HFF-Myc (cell line): ENCODE results near the gene BSX.

ENCODE experiments used
- DNase-seq: peaks from one replicate; pipeline ENCODE4 v3.0.0-alpha.2; 2011; ENCODE audit warnings: low read depth; ENCODE audit errors: extremely low read depth
- H3K4me3 ChIP-seq: replicated peaks from 2 replicates; pipeline ENCODE4 v1.5.1; 2011; ENCODE audit warnings: low read depth, mild to moderate bottlenecking, control low read depth, low read length
- TF ChIP-seq, protein P1 (sequence below): IDR thresholded peaks from 2 replicates; pipeline ENCODE4 v1.5.1; 2012; ENCODE audit warnings: mild to moderate bottlenecking, low read depth, low read length, control low read depth; ENCODE audit errors: missing control alignments

Gene BSX

DNA sequence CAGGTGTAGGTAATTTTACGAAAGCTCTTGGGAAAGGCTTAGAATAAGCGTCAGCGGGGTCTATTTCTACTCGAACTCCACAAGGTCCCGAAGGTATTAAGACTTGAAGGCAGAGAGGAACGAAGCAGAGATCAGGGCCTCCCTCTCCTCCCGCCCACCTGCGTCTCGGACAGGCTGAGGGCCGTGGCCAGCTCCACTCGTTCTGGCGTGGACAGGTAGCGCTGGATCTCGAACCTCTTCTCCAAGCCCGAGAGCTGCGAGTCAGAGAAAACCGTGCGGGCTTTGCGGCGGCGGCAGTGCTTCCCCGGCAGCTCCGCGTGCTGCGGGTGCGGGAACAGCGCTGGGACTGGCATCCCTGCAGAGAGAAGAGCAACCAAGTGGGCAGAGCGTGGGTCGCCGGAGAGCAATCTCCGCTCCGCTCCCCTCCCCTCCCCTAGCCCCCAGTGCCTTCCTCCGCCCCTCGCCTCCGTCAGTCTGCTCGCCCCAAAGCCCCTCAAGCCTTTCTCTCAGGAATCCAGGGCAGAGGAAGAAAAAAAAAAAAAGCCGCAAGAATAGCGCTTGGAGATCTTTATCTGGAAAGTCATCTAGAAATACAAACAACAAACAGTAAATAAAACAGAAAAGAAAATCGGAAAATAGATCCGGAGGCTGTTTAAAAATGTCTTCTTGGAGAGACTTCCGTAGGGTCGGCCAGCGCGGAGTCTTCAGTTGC lies 2.4 kb downstream of the BSX start:
- TF ChIP-seq, protein P1, sequence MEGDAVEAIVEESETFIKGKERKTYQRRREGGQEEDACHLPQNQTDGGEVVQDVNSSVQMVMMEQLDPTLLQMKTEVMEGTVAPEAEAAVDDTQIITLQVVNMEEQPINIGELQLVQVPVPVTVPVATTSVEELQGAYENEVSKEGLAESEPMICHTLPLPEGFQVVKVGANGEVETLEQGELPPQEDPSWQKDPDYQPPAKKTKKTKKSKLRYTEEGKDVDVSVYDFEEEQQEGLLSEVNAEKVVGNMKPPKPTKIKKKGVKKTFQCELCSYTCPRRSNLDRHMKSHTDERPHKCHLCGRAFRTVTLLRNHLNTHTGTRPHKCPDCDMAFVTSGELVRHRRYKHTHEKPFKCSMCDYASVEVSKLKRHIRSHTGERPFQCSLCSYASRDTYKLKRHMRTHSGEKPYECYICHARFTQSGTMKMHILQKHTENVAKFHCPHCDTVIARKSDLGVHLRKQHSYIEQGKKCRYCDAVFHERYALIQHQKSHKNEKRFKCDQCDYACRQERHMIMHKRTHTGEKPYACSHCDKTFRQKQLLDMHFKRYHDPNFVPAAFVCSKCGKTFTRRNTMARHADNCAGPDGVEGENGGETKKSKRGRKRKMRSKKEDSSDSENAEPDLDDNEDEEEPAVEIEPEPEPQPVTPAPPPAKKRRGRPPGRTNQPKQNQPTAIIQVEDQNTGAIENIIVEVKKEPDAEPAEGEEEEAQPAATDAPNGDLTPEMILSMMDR = no peak
- no peak for DNase-seq
- no peak overlapping the region for H3K4me3 ChIP-seq

- DNase-seq = no peak
- no peak overlapping the region for H3K4me3 ChIP-seq
- TF ChIP-seq, protein P1 = no peak
Measured at GRCh38 chr11:122978299-122978620, 3.4 kb downstream of the BSX start.

DNA sequence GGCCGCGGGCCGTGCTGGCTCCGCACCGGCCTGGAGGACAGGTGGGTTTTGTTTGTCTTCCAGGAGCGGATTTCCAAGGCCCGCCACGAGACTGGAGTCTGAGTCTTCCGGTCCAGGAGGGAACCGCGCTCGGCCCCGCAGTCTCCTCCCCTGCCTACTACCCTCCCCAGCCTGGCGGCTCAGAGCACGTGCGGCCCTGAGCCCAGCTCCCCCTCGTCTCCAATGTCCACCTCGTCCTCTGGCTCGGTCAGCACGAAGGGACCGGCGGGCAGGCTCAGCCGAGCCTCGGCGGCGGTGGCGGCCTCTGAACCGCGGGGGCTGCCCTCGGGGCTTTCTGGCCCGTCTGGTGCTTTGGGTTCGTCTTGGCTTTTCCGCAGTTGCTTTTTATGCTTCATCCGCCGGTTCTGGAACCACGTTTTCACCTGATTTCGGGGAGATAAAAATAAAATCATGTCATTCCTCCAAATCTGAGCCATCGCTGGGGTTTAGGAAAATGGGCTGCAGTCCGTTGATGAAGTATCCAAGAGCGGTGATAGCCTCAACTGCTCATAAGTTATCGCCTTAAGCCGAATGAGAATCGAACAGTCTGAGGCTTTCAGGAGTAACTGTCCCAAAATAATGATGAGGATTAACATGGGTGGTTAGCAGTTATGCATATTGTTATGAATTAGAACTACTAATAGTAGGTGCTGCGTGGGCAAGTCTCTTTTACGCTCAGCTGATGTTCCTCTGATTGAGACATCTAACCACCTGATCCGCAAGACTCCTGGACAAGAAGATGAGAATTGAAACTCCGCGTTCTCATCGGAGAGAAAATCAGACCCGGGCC lies 4.0 kb downstream of the BSX start:
- H3K4me3 ChIP-seq = no peak overlapping the region
- TF ChIP-seq, protein P1 = no peak
- no peak for DNase-seq

GRCh38 chr11:122976734-122977469 lies 4.7 kb downstream of the BSX start:
- H3K4me3 ChIP-seq = no peak overlapping the region
- TF ChIP-seq, protein P1 = no peak

GRCh38 chr11:122976061-122976733 lies 5.4 kb downstream of the BSX start:
- TF ChIP-seq, protein P1 = no peak
- no peak for DNase-seq
- H3K4me3 ChIP-seq = no peak overlapping the region

More at GRCh38 chr11:122976734-122977469, 4.7 kb downstream of the BSX start:
- DNase-seq = no peak

GRCh38 chr11:122963961-122964360 lies 17.7 kb downstream of the BSX start:
- TF ChIP-seq, protein P1 = no peak
- H3K4me3 ChIP-seq = no peak overlapping the region
- no peak for DNase-seq
